ENCODE measurements around the gene ZNF678. TPM values are rescaled to one million over a fixed set of nuclear protein-coding genes. Genes with fewer than 3 reads are reported as not detected.

ZNF678 gene
- total RNA-seq (2014; rRNA removed; shearing (Covaris generic); ENCODE audit: low replicate concordance), result 10.0 and 19.6 TPM in 2 replicates

- peak; percentile 97 for DNase-seq
- H3K9me3 ChIP-seq (ENCODE audit: low read length), result peaks cover 14% of the 10 kb centered on the region
- H3K27ac ChIP-seq (ENCODE audit: low read length), result peak within 1 kb of the TSS; percentile 66
- H3K36me3 ChIP-seq (ENCODE audit: insufficient read depth, low read length), result peaks cover 15% of the 10 kb centered on the region
- H3K9ac ChIP-seq (ENCODE audit: low read length), result peak within 1 kb of the TSS; percentile 82
- peak within 1 kb of the TSS; percentile 69 for H3K4me2 ChIP-seq (ENCODE audit: low read depth, low read length, poor library complexity, severe bottlenecking)
- no peaks in the 10 kb centered on the region for H3K9me2 ChIP-seq (replicated peaks; ENCODE audit: insufficient read depth, low read length)
- H4K20me1 ChIP-seq (ENCODE audit: insufficient read depth, low read depth, low read length), result no peaks in the 10 kb centered on the region
- peak within 1 kb of the TSS; percentile 81 for H3K4me3 ChIP-seq (ENCODE audit: low read length)
- H3K79me2 ChIP-seq (ENCODE audit: low read length), result peaks cover 41% of the 10 kb centered on the region
- H2AFZ ChIP-seq (ENCODE audit: low read length), result peak within 1 kb of the TSS; percentile 89
- no peaks in the 10 kb centered on the region for H3K27me3 ChIP-seq (ENCODE audit: low read length)
- peaks cover 5% of the 10 kb centered on the region for H3K4me1 ChIP-seq (ENCODE audit: low read length)
Measured at GRCh38 chr1:227563324-227564201, at the start of gene ZNF678. Gene ZNF678 (plus strand): TSS chr1:227563556. CDS start chr1:227650992, 87,436 bp downstream.

GRCh38 chr1:227518876-227519275 is 44.5 kb upstream of the ZNF678 start:
- Histone ChIP-seq H3K4me3 (ENCODE audit: low read length) (no peak overlapping the region), H3K27me3 (ENCODE audit: low read length) (no peaks in the 10 kb centered on the region), H3K9ac (ENCODE audit: low read length) (no peak overlapping the region), H2AFZ (ENCODE audit: low read length) (no peak overlapping the region), H3K36me3 (ENCODE audit: insufficient read depth, low read length) (no peaks in the 10 kb centered on the region), H3K79me2 (ENCODE audit: low read length) (no peaks in the 10 kb centered on the region), H3K27ac (ENCODE audit: low read length) (no peak overlapping the region), H3K4me2 (ENCODE audit: low read depth, low read length, poor library complexity, severe bottlenecking) (no peak overlapping the region), H3K9me3 (ENCODE audit: low read length) (no peaks in the 10 kb centered on the region), H3K9me2 (replicated peaks; ENCODE audit: insufficient read depth, low read length) (no peaks in the 10 kb centered on the region; the same call in 1 of the 2 replicates), H4K20me1 (ENCODE audit: insufficient read depth, low read depth, low read length) (no peaks in the 10 kb centered on the region), H3K4me1 (ENCODE audit: low read length) (no peaks in the 10 kb centered on the region)
- DNase-seq, result no peak

GRCh38 chr1:227521782-227522181 is 41.6 kb upstream of the ZNF678 start:
- H2AFZ ChIP-seq (ENCODE audit: low read length), result no peak overlapping the region
- H3K9ac ChIP-seq (ENCODE audit: low read length), result no peak overlapping the region
- H3K4me2 ChIP-seq (ENCODE audit: low read depth, low read length, poor library complexity, severe bottlenecking), result no peak overlapping the region
- H4K20me1 ChIP-seq (ENCODE audit: insufficient read depth, low read depth, low read length), result no peaks in the 10 kb centered on the region
- H3K9me3 ChIP-seq (ENCODE audit: low read length), result no peaks in the 10 kb centered on the region
- H3K9me2 ChIP-seq (replicated peaks; ENCODE audit: insufficient read depth, low read length), result no peaks in the 10 kb centered on the region; the same call in 1 of the 2 replicates
- no peak overlapping the region for H3K27ac ChIP-seq (ENCODE audit: low read length)
- DNase-seq, result no peak
- H3K4me1 ChIP-seq (ENCODE audit: low read length), result no peaks in the 10 kb centered on the region
- no peak overlapping the region for H3K4me3 ChIP-seq (ENCODE audit: low read length)
- H3K27me3 ChIP-seq (ENCODE audit: low read length), result no peaks in the 10 kb centered on the region
- no peaks in the 10 kb centered on the region for H3K79me2 ChIP-seq (ENCODE audit: low read length)
- H3K36me3 ChIP-seq (ENCODE audit: insufficient read depth, low read length), result no peaks in the 10 kb centered on the region

GRCh38 chr1:227526524-227526923 is 36.8 kb upstream of the ZNF678 start:
- no peak overlapping the region for H3K9ac ChIP-seq (ENCODE audit: low read length)
- H3K9me2 ChIP-seq (replicated peaks; ENCODE audit: insufficient read depth, low read length), result no peaks in the 10 kb centered on the region
- H3K4me3 ChIP-seq (ENCODE audit: low read length), result no peak overlapping the region
- no peaks in the 10 kb centered on the region for H3K79me2 ChIP-seq (ENCODE audit: low read length)
- no peak overlapping the region for H2AFZ ChIP-seq (ENCODE audit: low read length)
- H3K27me3 ChIP-seq (ENCODE audit: low read length), result no peaks in the 10 kb centered on the region
- H3K9me3 ChIP-seq (ENCODE audit: low read length), result no peaks in the 10 kb centered on the region
- no peaks in the 10 kb centered on the region for H3K36me3 ChIP-seq (ENCODE audit: insufficient read depth, low read length)
- no peaks in the 10 kb centered on the region for H3K4me1 ChIP-seq (ENCODE audit: low read length)
- no peak overlapping the region for H3K27ac ChIP-seq (ENCODE audit: low read length)
- DNase-seq, result no peak
- no peak overlapping the region for H3K4me2 ChIP-seq (ENCODE audit: low read depth, low read length, poor library complexity, severe bottlenecking)
- no peaks in the 10 kb centered on the region for H4K20me1 ChIP-seq (ENCODE audit: insufficient read depth, low read depth, low read length)

GRCh38 chr1:227532019-227532619 is 31.2 kb upstream of the ZNF678 start:
- no peak overlapping the region for H3K27ac ChIP-seq (ENCODE audit: low read length)
- H3K4me2 ChIP-seq (ENCODE audit: low read depth, low read length, poor library complexity, severe bottlenecking), result no peak overlapping the region
- no peak overlapping the region for H3K4me3 ChIP-seq (ENCODE audit: low read length)
- H3K79me2 ChIP-seq (ENCODE audit: low read length), result no peaks in the 10 kb centered on the region
- no peaks in the 10 kb centered on the region for H3K36me3 ChIP-seq (ENCODE audit: insufficient read depth, low read length)
- H4K20me1 ChIP-seq (ENCODE audit: insufficient read depth, low read depth, low read length), result no peaks in the 10 kb centered on the region
- no peaks in the 10 kb centered on the region for H3K27me3 ChIP-seq (ENCODE audit: low read length)
- H3K9me2 ChIP-seq (replicated peaks; ENCODE audit: insufficient read depth, low read length), result no peaks in the 10 kb centered on the region
- no peaks in the 10 kb centered on the region for H3K9me3 ChIP-seq (ENCODE audit: low read length)
- no peak overlapping the region for H3K9ac ChIP-seq (ENCODE audit: low read length)
- H2AFZ ChIP-seq (ENCODE audit: low read length), result no peak overlapping the region
- no peak for DNase-seq
- no peaks in the 10 kb centered on the region for H3K4me1 ChIP-seq (ENCODE audit: low read length)

GRCh38 chr1:227540170-227541098 is 22.9 kb upstream of the ZNF678 start:
- Histone ChIP-seq H3K27me3 (ENCODE audit: low read length) (no peaks in the 10 kb centered on the region), H3K4me2 (ENCODE audit: low read depth, low read length, poor library complexity, severe bottlenecking) (no peak overlapping the region), H3K4me1 (ENCODE audit: low read length) (no peaks in the 10 kb centered on the region), H3K27ac (ENCODE audit: low read length) (no peak overlapping the region), H4K20me1 (ENCODE audit: insufficient read depth, low read depth, low read length) (no peaks in the 10 kb centered on the region), H3K4me3 (ENCODE audit: low read length) (no peak overlapping the region), H2AFZ (ENCODE audit: low read length) (no peak overlapping the region), H3K36me3 (ENCODE audit: insufficient read depth, low read length) (no peaks in the 10 kb centered on the region), H3K9me3 (ENCODE audit: low read length) (no peaks in the 10 kb centered on the region), H3K79me2 (ENCODE audit: low read length) (no peaks in the 10 kb centered on the region), H3K9me2 (replicated peaks; ENCODE audit: insufficient read depth, low read length) (no peaks in the 10 kb centered on the region), H3K9ac (ENCODE audit: low read length) (no peak overlapping the region)
- no peak for DNase-seq

- Histone ChIP-seq H3K9me3 (ENCODE audit: low read length) (no peaks in the 10 kb centered on the region), H3K36me3 (ENCODE audit: insufficient read depth, low read length) (no peaks in the 10 kb centered on the region), H3K4me1 (ENCODE audit: low read length) (no peaks in the 10 kb centered on the region), H4K20me1 (ENCODE audit: insufficient read depth, low read depth, low read length) (no peaks in the 10 kb centered on the region), H3K27me3 (ENCODE audit: low read length) (no peaks in the 10 kb centered on the region), H3K9ac (ENCODE audit: low read length) (no peak overlapping the region), H3K4me2 (ENCODE audit: low read depth, low read length, poor library complexity, severe bottlenecking) (no peak overlapping the region), H3K9me2 (replicated peaks; ENCODE audit: insufficient read depth, low read length) (no peaks in the 10 kb centered on the region), H3K27ac (ENCODE audit: low read length) (no peak overlapping the region), H3K79me2 (ENCODE audit: low read length) (no peaks in the 10 kb centered on the region), H3K4me3 (ENCODE audit: low read length) (no peak overlapping the region), H2AFZ (ENCODE audit: low read length) (no peak overlapping the region)
- DNase-seq, result no peak
Measured at GRCh38 chr1:227541129-227541528, 22.2 kb upstream of the ZNF678 start.

- H3K9ac ChIP-seq (ENCODE audit: low read length), result no peak overlapping the region
- no peaks in the 10 kb centered on the region for H3K9me3 ChIP-seq (ENCODE audit: low read length)
- no peaks in the 10 kb centered on the region for H3K27me3 ChIP-seq (ENCODE audit: low read length)
- H3K36me3 ChIP-seq (ENCODE audit: insufficient read depth, low read length), result no peaks in the 10 kb centered on the region
- no peak for DNase-seq
- no peak overlapping the region for H3K4me3 ChIP-seq (ENCODE audit: low read length)
- H3K27ac ChIP-seq (ENCODE audit: low read length), result no peak overlapping the region
- H4K20me1 ChIP-seq (ENCODE audit: insufficient read depth, low read depth, low read length), result no peaks in the 10 kb centered on the region
- H2AFZ ChIP-seq (ENCODE audit: low read length), result no peak overlapping the region
- no peaks in the 10 kb centered on the region for H3K9me2 ChIP-seq (replicated peaks; ENCODE audit: insufficient read depth, low read length)
- H3K4me1 ChIP-seq (ENCODE audit: low read length), result no peaks in the 10 kb centered on the region
- no peaks in the 10 kb centered on the region for H3K79me2 ChIP-seq (ENCODE audit: low read length)
- H3K4me2 ChIP-seq (ENCODE audit: low read depth, low read length, poor library complexity, severe bottlenecking), result no peak overlapping the region
Measured at GRCh38 chr1:227541796-227542152, 21.6 kb upstream of the ZNF678 start.

Data from Karpas-422 (cell line).